ENCODE data around the gene ST14. TPM values are rescaled to one million over a fixed set of nuclear protein-coding genes. Genes with fewer than 3 reads are reported as not detected.
"Not testable (repeated sequence)": the region's sequence is repeated elsewhere in the genome, so short reads cannot be mapped to it uniquely, and the experiment has no call there.

Gene ST14
- total RNA-seq, 4 donors from 2014 or later: 71.9 to 109 (median 84.6) TPM

DNA sequence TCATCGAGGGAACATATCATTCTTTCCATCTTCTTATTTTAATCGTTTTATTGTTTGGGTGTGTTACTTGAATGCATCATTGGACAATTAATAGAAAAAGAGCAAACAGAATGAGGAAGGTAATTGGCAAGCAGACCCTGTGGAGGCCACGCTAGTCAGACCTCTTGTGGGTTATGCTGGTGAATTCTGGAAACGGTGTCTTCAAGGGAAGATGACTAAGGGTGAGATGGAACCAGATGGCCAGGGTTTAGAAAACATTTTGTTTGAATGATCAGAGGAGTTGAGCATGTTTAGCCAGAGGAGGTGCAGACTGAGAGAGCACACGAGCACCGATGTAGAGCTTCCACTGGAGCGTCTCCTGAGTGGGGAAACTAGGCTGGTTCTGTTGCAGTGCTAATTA is 8.5 kb downstream of the ST14 start:
- WGBS: 79% methylated on average over 7 of the region's 7 CpGs
- DNase-seq (ENCODE audit: low spot score in 2 of 2): no peak

DNA sequence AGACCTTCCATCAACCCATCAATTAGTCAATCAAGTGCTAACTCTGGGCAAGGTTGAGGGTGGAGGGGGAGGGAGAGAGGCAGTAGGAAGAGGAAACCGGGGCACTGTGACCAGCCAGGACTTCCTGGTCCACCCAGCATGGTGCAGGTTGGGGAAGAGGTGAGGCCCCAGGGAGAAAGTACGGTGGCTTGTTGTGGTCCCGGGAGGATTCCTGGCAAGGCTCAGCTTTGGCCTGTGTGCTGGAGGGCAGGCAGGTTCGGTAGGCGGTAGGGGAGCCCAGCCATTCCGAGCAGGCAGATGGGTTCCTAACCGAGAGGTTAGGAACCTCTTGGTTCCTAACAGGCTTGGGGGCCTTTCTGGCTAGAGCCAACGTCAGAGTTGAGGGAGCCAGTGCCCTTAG is 10.8 kb downstream of the ST14 start:
- H3K27ac ChIP-seq: no peak overlapping the region
- DNase-seq (ENCODE audit: low spot score in 2 of 2): no peak
- H3K9me3 ChIP-seq: no peaks in the 10 kb centered on the region
- H3K36me3 ChIP-seq: no peaks in the 10 kb centered on the region
- peaks cover 11% of the 10 kb centered on the region for H3K4me1 ChIP-seq
- H3K27me3 ChIP-seq: no peaks in the 10 kb centered on the region
- 75% methylated on average over 8 of the region's 8 CpGs for WGBS
- TF ChIP-seq EP300 (IDR thresholded peaks at IDR 0.05) (no peak), POLR2A (IDR thresholded peaks at IDR 0.05) (no peak), POLR2AphosphoS5 (IDR thresholded peaks at IDR 0.05) (no peak)
- TF ChIP-seq, protein P1, sequence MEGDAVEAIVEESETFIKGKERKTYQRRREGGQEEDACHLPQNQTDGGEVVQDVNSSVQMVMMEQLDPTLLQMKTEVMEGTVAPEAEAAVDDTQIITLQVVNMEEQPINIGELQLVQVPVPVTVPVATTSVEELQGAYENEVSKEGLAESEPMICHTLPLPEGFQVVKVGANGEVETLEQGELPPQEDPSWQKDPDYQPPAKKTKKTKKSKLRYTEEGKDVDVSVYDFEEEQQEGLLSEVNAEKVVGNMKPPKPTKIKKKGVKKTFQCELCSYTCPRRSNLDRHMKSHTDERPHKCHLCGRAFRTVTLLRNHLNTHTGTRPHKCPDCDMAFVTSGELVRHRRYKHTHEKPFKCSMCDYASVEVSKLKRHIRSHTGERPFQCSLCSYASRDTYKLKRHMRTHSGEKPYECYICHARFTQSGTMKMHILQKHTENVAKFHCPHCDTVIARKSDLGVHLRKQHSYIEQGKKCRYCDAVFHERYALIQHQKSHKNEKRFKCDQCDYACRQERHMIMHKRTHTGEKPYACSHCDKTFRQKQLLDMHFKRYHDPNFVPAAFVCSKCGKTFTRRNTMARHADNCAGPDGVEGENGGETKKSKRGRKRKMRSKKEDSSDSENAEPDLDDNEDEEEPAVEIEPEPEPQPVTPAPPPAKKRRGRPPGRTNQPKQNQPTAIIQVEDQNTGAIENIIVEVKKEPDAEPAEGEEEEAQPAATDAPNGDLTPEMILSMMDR (IDR thresholded peaks at IDR 0.05): no peak
- no peak overlapping the region for H3K4me3 ChIP-seq

More for the DNA sequence above, 8.5 kb downstream of the ST14 start:
- Histone ChIP-seq H3K4me1 (peaks cover 23% of the 10 kb centered on the region), H3K4me3 (no peak overlapping the region), H3K27me3 (no peaks in the 10 kb centered on the region), H3K36me3 (no peaks in the 10 kb centered on the region), H3K9me3 (no peaks in the 10 kb centered on the region), H3K27ac (no peak overlapping the region)
- no peak for TF ChIP-seq POLR2AphosphoS5 (IDR thresholded peaks at IDR 0.05)
- TF ChIP-seq, protein P1 (IDR thresholded peaks at IDR 0.05): no peak
- no peak for TF ChIP-seq POLR2A (IDR thresholded peaks at IDR 0.05)
- no peak for TF ChIP-seq EP300 (IDR thresholded peaks at IDR 0.05)

DNA sequence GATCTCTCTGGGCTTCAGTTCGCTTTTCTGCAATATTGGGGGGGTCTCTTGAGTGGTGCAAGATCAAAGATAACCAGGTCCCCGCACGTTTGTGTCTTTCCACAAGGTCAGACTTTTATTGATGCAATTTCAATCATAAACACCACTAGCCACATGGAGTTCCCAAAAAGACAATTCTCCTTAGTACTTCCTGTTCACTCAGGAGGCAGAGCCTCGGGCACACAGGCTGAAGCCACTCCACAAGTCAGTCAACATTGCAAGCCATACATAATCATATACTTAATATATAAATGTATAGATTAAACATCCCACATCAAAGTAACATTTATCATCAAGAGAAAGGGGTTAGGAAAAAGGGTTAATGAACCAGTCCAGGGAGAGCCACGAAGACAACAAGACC is 12.0 kb downstream of the ST14 start:
- no peak for DNase-seq (ENCODE audit: low spot score in 2 of 2)
- TF ChIP-seq POLR2AphosphoS5 (IDR thresholded peaks at IDR 0.05) (no peak), EP300 (IDR thresholded peaks at IDR 0.05) (no peak), POLR2A (IDR thresholded peaks at IDR 0.05) (no peak)
- TF ChIP-seq, protein P1 (IDR thresholded peaks at IDR 0.05): no peak
- H3K27ac ChIP-seq: no peak overlapping the region
- no peaks in the 10 kb centered on the region for H3K27me3 ChIP-seq
- H3K36me3 ChIP-seq: no peaks in the 10 kb centered on the region
- H3K4me1 ChIP-seq: peaks cover 9% of the 10 kb centered on the region
- 35% methylated on average over 5 of the region's 5 CpGs for WGBS
- H3K9me3 ChIP-seq: no peaks in the 10 kb centered on the region
- no peak overlapping the region for H3K4me3 ChIP-seq

DNA sequence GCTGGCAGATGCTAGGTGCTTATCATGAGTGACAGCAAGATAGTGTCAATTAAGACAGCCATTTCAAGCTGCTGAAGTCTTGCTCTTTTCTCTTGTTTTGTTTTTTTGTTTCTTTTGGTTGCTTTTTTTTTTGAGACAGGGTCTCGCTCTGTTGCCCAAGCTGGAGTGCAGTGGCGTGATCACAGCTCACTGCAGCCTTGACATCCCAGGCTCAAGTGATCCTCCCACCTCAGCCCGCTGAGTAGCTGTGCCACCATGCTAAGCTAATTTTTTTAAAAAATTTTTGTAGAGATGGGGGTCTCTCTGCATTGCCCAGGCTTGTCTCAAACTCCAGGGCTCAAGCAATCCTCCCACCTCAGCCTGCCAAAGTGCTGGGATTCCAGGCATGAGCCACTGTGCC is 12.4 kb downstream of the ST14 start:
- H3K9me3 ChIP-seq; DNase-seq (ENCODE audit: low spot score in 2 of 2); H3K4me3 ChIP-seq; H3K4me1 ChIP-seq; H3K27me3 ChIP-seq; H3K27ac ChIP-seq; H3K36me3 ChIP-seq: not testable (repeated sequence)
- 92% methylated on average over 3 of the region's 3 CpGs for WGBS

DNA sequence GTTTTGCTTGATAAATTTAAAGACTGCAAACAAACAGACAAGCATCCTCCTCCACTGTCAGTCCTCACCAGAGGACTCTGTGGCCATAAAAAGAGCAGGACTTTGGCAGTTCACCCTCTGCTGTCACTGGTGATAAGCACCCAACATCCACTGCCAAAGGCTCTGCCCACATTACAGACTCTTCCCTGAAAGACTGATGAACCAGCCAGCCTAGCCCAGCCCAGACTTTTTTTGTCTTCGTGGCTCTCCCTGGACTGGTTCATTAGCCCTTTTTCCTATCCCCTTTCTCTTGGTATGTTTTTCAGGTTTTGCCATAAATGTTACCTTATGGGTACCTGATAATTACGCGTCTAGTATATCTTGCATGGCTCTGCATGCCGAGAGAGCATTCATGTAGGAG is 15.1 kb downstream of the ST14 start:
- TF ChIP-seq EP300 (IDR thresholded peaks at IDR 0.05) (no peak), POLR2AphosphoS5 (IDR thresholded peaks at IDR 0.05) (no peak), POLR2A (IDR thresholded peaks at IDR 0.05) (no peak)
- TF ChIP-seq, protein P1 (IDR thresholded peaks at IDR 0.05): no peak
- H3K4me3 ChIP-seq: no peak overlapping the region
- no peak for DNase-seq (ENCODE audit: low spot score in 2 of 2)
- H3K27me3 ChIP-seq: no peaks in the 10 kb centered on the region
- WGBS: 98% methylated on average over 4 of the region's 4 CpGs
- no peak overlapping the region for H3K27ac ChIP-seq
- no peaks in the 10 kb centered on the region for H3K9me3 ChIP-seq
- H3K36me3 ChIP-seq: no peaks in the 10 kb centered on the region
- peaks cover 27% of the 10 kb centered on the region for H3K4me1 ChIP-seq

DNA sequence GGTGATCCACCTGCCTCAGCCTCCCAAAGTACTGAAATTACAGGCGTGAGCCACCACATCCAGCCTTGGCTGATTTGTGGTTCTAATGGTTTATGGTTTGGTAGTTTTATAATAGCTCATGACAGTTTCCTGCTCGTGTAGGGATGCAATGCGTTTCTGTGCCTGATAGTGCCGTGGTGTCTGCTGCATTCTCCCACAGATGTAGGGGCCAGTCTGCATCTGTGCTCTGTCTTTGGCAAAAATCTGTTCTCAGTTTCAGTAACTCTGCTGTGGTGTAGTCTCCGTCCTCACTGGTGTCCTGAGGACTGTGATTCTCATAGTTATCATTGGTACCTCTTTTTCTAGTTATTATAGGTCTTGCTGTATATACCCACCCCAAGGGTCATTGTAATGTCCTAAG is 16.3 kb downstream of the ST14 start:
- TF ChIP-seq EP300 (IDR thresholded peaks at IDR 0.05) (no peak), POLR2AphosphoS5 (IDR thresholded peaks at IDR 0.05) (no peak), POLR2A (IDR thresholded peaks at IDR 0.05) (no peak)
- TF ChIP-seq, protein P1 (IDR thresholded peaks at IDR 0.05): no peak
- H3K36me3 ChIP-seq: no peaks in the 10 kb centered on the region
- H3K27ac ChIP-seq: no peak overlapping the region
- H3K4me3 ChIP-seq: no peak overlapping the region
- H3K27me3 ChIP-seq: no peaks in the 10 kb centered on the region
- no peaks in the 10 kb centered on the region for H3K9me3 ChIP-seq
- H3K4me1 ChIP-seq: peaks cover 39% of the 10 kb centered on the region
- WGBS: 52% methylated on average over 5 of the region's 5 CpGs
- no peak for DNase-seq (ENCODE audit: low spot score in 2 of 2)
